GM23338 (cell line): ENCODE results near the gene MYO1D.

Experiments used
- CREB1 ChIP-seq: fragments of 250-450 bp; sonication (Bioruptor Pico); IDR thresholded peaks from 2 replicates; pipeline ENCODE4 v1.5.0; 2020; ENCODE audit warnings: low read depth, mild to moderate bottlenecking, moderate library complexity
- EZH2 ChIP-seq: fragments of 200-600 bp; sonication (generic); IDR thresholded peaks from one replicate; pipeline ENCODE4 v1.8.0; 2017; ENCODE audit warnings: antibody characterized with exemption, mild to moderate bottlenecking, low read depth; ENCODE audit not compliant: unreplicated experiment
- EZH2phosphoT487 ChIP-seq: fragments of 200-600 bp; sonication (generic); IDR thresholded peaks from one replicate; pipeline ENCODE4 v1.8.1; 2018; ENCODE audit warnings: antibody characterized with exemption; ENCODE audit not compliant: unreplicated experiment
- JUNB ChIP-seq: IDR thresholded peaks from one replicate; pipeline ENCODE4 v1.6.1; 2016; ENCODE audit warnings: antibody characterized with exemption; ENCODE audit not compliant: unreplicated experiment
- NANOG ChIP-seq: IDR thresholded peaks from 2 replicates; pipeline ENCODE4 v1.6.1; 2016; ENCODE audit warnings: antibody characterized with exemption, borderline replicate concordance
- POLR2AphosphoS5 ChIP-seq: IDR thresholded peaks from 2 replicates; pipeline ENCODE4 v1.6.1; 2016; ENCODE audit warnings: antibody characterized with exemption, low read depth
- STAT1 ChIP-seq: IDR thresholded peaks from one replicate; pipeline ENCODE4 v1.6.1; 2016; ENCODE audit warnings: antibody characterized with exemption; ENCODE audit not compliant: unreplicated experiment
- ZNF331 ChIP-seq: fragments of 250-450 bp; sonication (Bioruptor Pico); IDR thresholded peaks from 2 replicates; pipeline ENCODE4 v1.5.0; 2020; ENCODE audit warnings: low read depth, mild to moderate bottlenecking, moderate library complexity
- TF ChIP-seq, protein P1 (sequence below), 2 experiments: fragments of 200-600 bp in 1 of 2; sonication (generic) in 1 of 2; conservative IDR thresholded peaks; 2 replicates each; pipeline versions ENCODE4 v1.5.1 to v1.6.1; 2016 to 2017; ENCODE audit warnings: antibody characterized with exemption in 2 of 2, low read depth in 2 of 2, mild to moderate bottlenecking in 2 of 2, moderate library complexity in 1 of 2
- TF ChIP-seq, protein P2 (sequence below): IDR thresholded peaks from one replicate; pipeline ENCODE4 v1.6.1; 2018; ENCODE audit warnings: antibody characterized with exemption; ENCODE audit not compliant: unreplicated experiment
- TF ChIP-seq, protein P3 (sequence below): IDR thresholded peaks from 2 replicates; pipeline ENCODE4 v1.6.1; 2016; ENCODE audit warnings: antibody characterized with exemption

DNA sequence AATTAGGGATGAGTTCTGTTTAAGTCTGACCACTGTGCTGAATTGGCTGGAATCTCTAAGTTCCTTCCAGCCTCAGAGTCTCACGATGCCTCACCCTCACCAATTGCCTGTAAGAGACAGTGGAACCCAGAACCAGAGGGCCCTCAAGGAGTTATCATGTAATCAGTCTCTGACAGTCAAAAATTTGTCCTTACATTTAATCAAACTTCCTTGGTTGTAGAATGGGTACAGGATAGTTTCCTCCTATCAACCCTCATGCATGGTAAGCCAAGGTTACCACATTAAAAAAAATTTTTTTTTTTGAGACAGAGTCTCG, 306.9 kb downstream of the MYO1D start:
- TF ChIP-seq, protein P1, sequence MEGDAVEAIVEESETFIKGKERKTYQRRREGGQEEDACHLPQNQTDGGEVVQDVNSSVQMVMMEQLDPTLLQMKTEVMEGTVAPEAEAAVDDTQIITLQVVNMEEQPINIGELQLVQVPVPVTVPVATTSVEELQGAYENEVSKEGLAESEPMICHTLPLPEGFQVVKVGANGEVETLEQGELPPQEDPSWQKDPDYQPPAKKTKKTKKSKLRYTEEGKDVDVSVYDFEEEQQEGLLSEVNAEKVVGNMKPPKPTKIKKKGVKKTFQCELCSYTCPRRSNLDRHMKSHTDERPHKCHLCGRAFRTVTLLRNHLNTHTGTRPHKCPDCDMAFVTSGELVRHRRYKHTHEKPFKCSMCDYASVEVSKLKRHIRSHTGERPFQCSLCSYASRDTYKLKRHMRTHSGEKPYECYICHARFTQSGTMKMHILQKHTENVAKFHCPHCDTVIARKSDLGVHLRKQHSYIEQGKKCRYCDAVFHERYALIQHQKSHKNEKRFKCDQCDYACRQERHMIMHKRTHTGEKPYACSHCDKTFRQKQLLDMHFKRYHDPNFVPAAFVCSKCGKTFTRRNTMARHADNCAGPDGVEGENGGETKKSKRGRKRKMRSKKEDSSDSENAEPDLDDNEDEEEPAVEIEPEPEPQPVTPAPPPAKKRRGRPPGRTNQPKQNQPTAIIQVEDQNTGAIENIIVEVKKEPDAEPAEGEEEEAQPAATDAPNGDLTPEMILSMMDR (conservative IDR thresholded peaks at IDR 0.05; ENCODE audit: low read depth in 2 of 2), result no peak
- TF ChIP-seq EZH2 (no peak), POLR2AphosphoS5 (no peak), ZNF331 (CRISPR knock-in tag) (no peak), CREB1 (CRISPR knock-in tag) (no peak), EZH2phosphoT487 (no peak), JUNB (no peak), NANOG (no peak), STAT1 (no peak)
- TF ChIP-seq, protein P2, sequence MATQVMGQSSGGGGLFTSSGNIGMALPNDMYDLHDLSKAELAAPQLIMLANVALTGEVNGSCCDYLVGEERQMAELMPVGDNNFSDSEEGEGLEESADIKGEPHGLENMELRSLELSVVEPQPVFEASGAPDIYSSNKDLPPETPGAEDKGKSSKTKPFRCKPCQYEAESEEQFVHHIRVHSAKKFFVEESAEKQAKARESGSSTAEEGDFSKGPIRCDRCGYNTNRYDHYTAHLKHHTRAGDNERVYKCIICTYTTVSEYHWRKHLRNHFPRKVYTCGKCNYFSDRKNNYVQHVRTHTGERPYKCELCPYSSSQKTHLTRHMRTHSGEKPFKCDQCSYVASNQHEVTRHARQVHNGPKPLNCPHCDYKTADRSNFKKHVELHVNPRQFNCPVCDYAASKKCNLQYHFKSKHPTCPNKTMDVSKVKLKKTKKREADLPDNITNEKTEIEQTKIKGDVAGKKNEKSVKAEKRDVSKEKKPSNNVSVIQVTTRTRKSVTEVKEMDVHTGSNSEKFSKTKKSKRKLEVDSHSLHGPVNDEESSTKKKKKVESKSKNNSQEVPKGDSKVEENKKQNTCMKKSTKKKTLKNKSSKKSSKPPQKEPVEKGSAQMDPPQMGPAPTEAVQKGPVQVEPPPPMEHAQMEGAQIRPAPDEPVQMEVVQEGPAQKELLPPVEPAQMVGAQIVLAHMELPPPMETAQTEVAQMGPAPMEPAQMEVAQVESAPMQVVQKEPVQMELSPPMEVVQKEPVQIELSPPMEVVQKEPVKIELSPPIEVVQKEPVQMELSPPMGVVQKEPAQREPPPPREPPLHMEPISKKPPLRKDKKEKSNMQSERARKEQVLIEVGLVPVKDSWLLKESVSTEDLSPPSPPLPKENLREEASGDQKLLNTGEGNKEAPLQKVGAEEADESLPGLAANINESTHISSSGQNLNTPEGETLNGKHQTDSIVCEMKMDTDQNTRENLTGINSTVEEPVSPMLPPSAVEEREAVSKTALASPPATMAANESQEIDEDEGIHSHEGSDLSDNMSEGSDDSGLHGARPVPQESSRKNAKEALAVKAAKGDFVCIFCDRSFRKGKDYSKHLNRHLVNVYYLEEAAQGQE, result no peak
- TF ChIP-seq, protein P3, sequence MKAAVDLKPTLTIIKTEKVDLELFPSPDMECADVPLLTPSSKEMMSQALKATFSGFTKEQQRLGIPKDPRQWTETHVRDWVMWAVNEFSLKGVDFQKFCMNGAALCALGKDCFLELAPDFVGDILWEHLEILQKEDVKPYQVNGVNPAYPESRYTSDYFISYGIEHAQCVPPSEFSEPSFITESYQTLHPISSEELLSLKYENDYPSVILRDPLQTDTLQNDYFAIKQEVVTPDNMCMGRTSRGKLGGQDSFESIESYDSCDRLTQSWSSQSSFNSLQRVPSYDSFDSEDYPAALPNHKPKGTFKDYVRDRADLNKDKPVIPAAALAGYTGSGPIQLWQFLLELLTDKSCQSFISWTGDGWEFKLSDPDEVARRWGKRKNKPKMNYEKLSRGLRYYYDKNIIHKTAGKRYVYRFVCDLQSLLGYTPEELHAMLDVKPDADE, result no peak
